OCI-LY7 (cell line): ENCODE measurements around the gene SEZ6. TPM values are rescaled to one million over a fixed set of nuclear protein-coding genes. Genes with fewer than 3 reads are reported as not detected.

Source experiments
- BruUV-seq: library from RNA; stranded (reverse); fragments of 400-500 nt; replicated peaks from 2 replicates; lab custom pipeline; 2021; lab: Mats Ljungman, UMichigan
- CTCF ChIA-PET: fragments of 300-600 bp; sonication (Branson Sonifier 250); formaldehyde crosslinking; loops from one replicate; lab custom pipeline; 2022; ENCODE audit warnings: antibody characterized with exemption; ENCODE audit not compliant: unreplicated experiment; lab: Charles Lee
- POLR2A ChIA-PET: fragments of 300-600 bp; sonication (Branson Sonifier 250); formaldehyde crosslinking; loops from one replicate; lab custom pipeline; 2022; ENCODE audit warnings: antibody characterized with exemption; lab: Charles Lee
- DNase-seq: peaks from one replicate; pipeline ENCODE4 v3.0.0-alpha.2; 2015; ENCODE audit warnings: low spot score
- H2AFZ ChIP-seq: fragments of 200-600 bp; sonication (generic), shearing (Covaris generic); 2 replicates; pipeline ENCODE4 v1.6.1; 2014; ENCODE audit warnings: mild to moderate bottlenecking, antibody characterized with exemption, low read length, moderate library complexity
- H3K27ac ChIP-seq: fragments of 200-600 bp; sonication (generic); 2 replicates; pipeline ENCODE4 v1.5.1; 2014; ENCODE audit warnings: mixed run types, low read depth, mild to moderate bottlenecking, moderate library complexity, low read length, inconsistent platforms; ENCODE audit not compliant: poor library complexity, severe bottlenecking
- H3K36me3 ChIP-seq: fragments of 200-600 bp; sonication (generic); 2 replicates; pipeline ENCODE4 v1.6.1; 2014; ENCODE audit warnings: mild to moderate bottlenecking, antibody characterized with exemption, low read length, moderate library complexity, mixed read lengths; ENCODE audit not compliant: insufficient read depth
- H3K4me1 ChIP-seq: fragments of 200-600 bp; sonication (generic); 2 replicates; pipeline ENCODE4 v1.5.1; 2014; ENCODE audit warnings: mild to moderate bottlenecking, low read length; ENCODE audit not compliant: insufficient read depth, poor library complexity, severe bottlenecking
- H3K4me2 ChIP-seq: fragments of 200-600 bp; sonication (generic); 2 replicates; pipeline ENCODE4 v1.6.1; 2014; ENCODE audit warnings: mild to moderate bottlenecking, low read length
- H3K4me3 ChIP-seq: fragments of 200-600 bp; sonication (generic); 2 replicates; pipeline ENCODE4 v1.5.1; 2014; ENCODE audit warnings: mild to moderate bottlenecking, low read depth, low read length; ENCODE audit not compliant: poor library complexity, severe bottlenecking
- H3K79me2 ChIP-seq: fragments of 200-600 bp; sonication (generic); 2 replicates; pipeline ENCODE4 v1.6.1; 2016; ENCODE audit warnings: low read depth, mild to moderate bottlenecking, low read length, moderate library complexity, mixed read lengths; ENCODE audit not compliant: insufficient read depth
- H3K9me2 ChIP-seq: fragments of 200-600 bp; sonication (generic); 2 replicates; pipeline ENCODE4 v1.6.1; 2016; ENCODE audit warnings: mild to moderate bottlenecking, low read length, mixed read lengths; ENCODE audit not compliant: insufficient read depth
- H3K9me3 ChIP-seq: fragments of 200-600 bp; sonication (generic); 2 replicates; pipeline ENCODE4 v1.6.1; 2014; ENCODE audit warnings: mild to moderate bottlenecking, mixed run types, low read length, mixed read lengths
- H4K20me1 ChIP-seq: fragments of 200-600 bp; sonication (generic); 2 replicates; pipeline ENCODE4 v1.6.1; 2014; ENCODE audit warnings: mild to moderate bottlenecking, antibody characterized with exemption, low read length, moderate library complexity, mixed read lengths; ENCODE audit not compliant: insufficient read depth
- CTCF ChIP-seq: fragments of 200-600 bp; sonication (generic); conservative IDR thresholded peaks from 2 replicates; pipeline ENCODE4 v1.5.1; 2014; ENCODE audit warnings: mild to moderate bottlenecking, antibody characterized with exemption, low read length, moderate library complexity, mixed read lengths
- EZH2phosphoT487 ChIP-seq: fragments of 200-600 bp; sonication (generic); IDR thresholded peaks from 2 replicates; pipeline ENCODE4 v1.6.1; 2018; ENCODE audit warnings: low read depth, borderline replicate concordance, mild to moderate bottlenecking, mixed run types, antibody characterized with exemption, low read length, moderate library complexity, mixed read lengths
- intact Hi-C: fragments of 100-400 bp; cut with micrococcal nuclease; formaldehyde crosslinking; loops from one replicate; pipeline ENCODE4 v1.10.0; 2022; ENCODE audit not compliant: unreplicated experiment
- total RNA-seq, 2 experiments: library from RNA; depleted of rRNA in 1 of 2; stranded (reverse); fragments of >200 nt in 1 of 2; shearing (Covaris generic) in 1 of 2; gene quantifications; 2 replicates each; pipeline ENCODE4 v1.2.3, GENCODE V29; 2014 to 2022

SEZ6 gene
- total RNA-seq, 2 experiments from 2014 or later, result not detected

GRCh38 chr17:28972437-28972836, 33.4 kb downstream of the SEZ6 start:
- no peak for TF ChIP-seq EZH2phosphoT487
- no peak for TF ChIP-seq CTCF
- CTCF ChIA-PET, result no interaction called here
- DNase-seq, result no peak

GRCh38 chr17:28970879-28971278, 35.0 kb downstream of the SEZ6 start:
- Histone ChIP-seq H3K9me2 (no peaks in the 10 kb centered on the region), H3K9me3 (no peaks in the 10 kb centered on the region), H3K79me2 (no peaks in the 10 kb centered on the region), H2AFZ (no peak overlapping the region), H3K4me1 (peaks cover 15% of the 10 kb centered on the region), H3K36me3 (no peaks in the 10 kb centered on the region), H3K4me2 (no peak overlapping the region), H3K27ac (no peak overlapping the region), H3K4me3 (no peak overlapping the region), H4K20me1 (no peaks in the 10 kb centered on the region)
- BruUV-seq, result no TSS peak
- DNase-seq, result no peak
- intact Hi-C loops, result loop anchor here (5.0 kb wide), 1 partner anchor 86 kb away; no protein-coding TSS in a partner anchor
- POLR2A ChIA-PET, result no interaction called here
- TF ChIP-seq CTCF, result no peak
- TF ChIP-seq EZH2phosphoT487, result no peak
- CTCF ChIA-PET, result no interaction called here

More at GRCh38 chr17:28972437-28972836, 33.4 kb downstream of the SEZ6 start:
- no TSS peak for BruUV-seq
- intact Hi-C loops, result loop anchor here (5.0 kb wide), 1 partner anchor 85 kb away; no protein-coding TSS in a partner anchor
- Histone ChIP-seq H3K27ac (no peak overlapping the region), H2AFZ (no peak overlapping the region), H3K9me3 (no peaks in the 10 kb centered on the region), H3K79me2 (no peaks in the 10 kb centered on the region), H4K20me1 (no peaks in the 10 kb centered on the region), H3K4me1 (peaks cover 9% of the 10 kb centered on the region), H3K4me2 (no peak overlapping the region), H3K9me2 (no peaks in the 10 kb centered on the region), H3K4me3 (no peak overlapping the region), H3K36me3 (no peaks in the 10 kb centered on the region)
- POLR2A ChIA-PET, result interaction anchor here (0.6 to 0.8 kb wide), 2 partner anchors 165 to 626 kb away, joined by 3 to 4 read pairs; no protein-coding TSS in a partner anchor

- DNase-seq, result no peak
- H3K4me1 ChIP-seq, result peaks cover 15% of the 10 kb centered on the region
- no peak overlapping the region for H3K4me2 ChIP-seq
- no peaks in the 10 kb centered on the region for H3K9me3 ChIP-seq
- TF ChIP-seq CTCF, result no peak
- no peak for TF ChIP-seq EZH2phosphoT487
- no peak overlapping the region for H2AFZ ChIP-seq
- H3K27ac ChIP-seq, result no peak overlapping the region
- BruUV-seq, result no TSS peak
- H4K20me1 ChIP-seq, result no peaks in the 10 kb centered on the region
- ChIA-PET CTCF (no interaction called here), POLR2A (interaction anchor here (0.5 kb wide), 1 partner anchor 178 kb away, joined by 4 read pairs; no protein-coding TSS in a partner anchor)
- no peaks in the 10 kb centered on the region for H3K9me2 ChIP-seq
- H3K4me3 ChIP-seq, result no peak overlapping the region
- no peaks in the 10 kb centered on the region for H3K36me3 ChIP-seq
- intact Hi-C loops, result loop anchor here (5.0 kb wide), 1 partner anchor 87 kb away; no protein-coding TSS in a partner anchor
- no peaks in the 10 kb centered on the region for H3K79me2 ChIP-seq
Observed at GRCh38 chr17:28969706-28970393, 36.0 kb downstream of the SEZ6 start.
